ENCODE measurements around the gene IRF3. TPM values are rescaled to one million over a fixed set of nuclear protein-coding genes. Genes with fewer than 3 reads are reported as not detected.

The IRF3 gene
- total and polyA plus RNA-seq, 7 donors: 28.2 to 125 (median 50.9) TPM

DNA sequence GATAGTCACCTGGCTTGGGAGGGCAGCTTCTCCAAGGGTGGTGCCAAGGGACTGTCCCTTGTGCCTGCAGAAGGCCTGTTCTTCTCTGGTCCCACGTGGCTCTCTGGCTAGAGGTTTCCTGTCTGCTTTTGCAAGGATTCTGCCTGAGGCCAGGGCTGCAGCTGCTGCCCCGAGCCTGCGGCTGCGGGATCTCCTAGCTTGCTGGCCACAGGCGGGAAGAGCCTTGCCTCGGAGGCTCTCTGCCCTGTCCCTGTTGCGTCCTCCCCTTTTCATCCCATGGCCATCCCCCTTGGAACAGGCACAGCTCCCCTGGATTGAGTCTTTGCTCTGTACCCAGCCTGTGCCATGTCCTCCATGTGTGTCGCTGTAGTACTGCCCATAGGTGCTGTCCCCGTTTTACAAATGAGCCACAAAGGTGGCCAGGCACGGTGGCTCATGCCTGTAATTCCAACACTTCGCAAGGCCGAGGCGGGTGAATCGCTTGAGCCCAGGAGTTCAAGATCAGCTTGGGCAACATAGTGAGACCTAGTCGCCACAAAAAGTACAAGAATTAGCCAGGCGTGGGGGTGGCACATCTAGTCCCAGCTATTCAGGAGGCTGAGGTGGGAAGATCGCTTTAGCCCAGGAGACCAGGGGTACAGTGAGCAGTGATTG is 9.1 kb downstream of the IRF3 start:
- TF ChIP-seq, protein P1, sequence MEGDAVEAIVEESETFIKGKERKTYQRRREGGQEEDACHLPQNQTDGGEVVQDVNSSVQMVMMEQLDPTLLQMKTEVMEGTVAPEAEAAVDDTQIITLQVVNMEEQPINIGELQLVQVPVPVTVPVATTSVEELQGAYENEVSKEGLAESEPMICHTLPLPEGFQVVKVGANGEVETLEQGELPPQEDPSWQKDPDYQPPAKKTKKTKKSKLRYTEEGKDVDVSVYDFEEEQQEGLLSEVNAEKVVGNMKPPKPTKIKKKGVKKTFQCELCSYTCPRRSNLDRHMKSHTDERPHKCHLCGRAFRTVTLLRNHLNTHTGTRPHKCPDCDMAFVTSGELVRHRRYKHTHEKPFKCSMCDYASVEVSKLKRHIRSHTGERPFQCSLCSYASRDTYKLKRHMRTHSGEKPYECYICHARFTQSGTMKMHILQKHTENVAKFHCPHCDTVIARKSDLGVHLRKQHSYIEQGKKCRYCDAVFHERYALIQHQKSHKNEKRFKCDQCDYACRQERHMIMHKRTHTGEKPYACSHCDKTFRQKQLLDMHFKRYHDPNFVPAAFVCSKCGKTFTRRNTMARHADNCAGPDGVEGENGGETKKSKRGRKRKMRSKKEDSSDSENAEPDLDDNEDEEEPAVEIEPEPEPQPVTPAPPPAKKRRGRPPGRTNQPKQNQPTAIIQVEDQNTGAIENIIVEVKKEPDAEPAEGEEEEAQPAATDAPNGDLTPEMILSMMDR (IDR thresholded peaks at IDR 0.05): no peak
- no peak for TF ChIP-seq POLR2A (IDR thresholded peaks at IDR 0.05)
- TF ChIP-seq POLR2AphosphoS5 (IDR thresholded peaks at IDR 0.05): no peak
- TF ChIP-seq EP300 (IDR thresholded peaks at IDR 0.05): no peak
- H3K36me3 ChIP-seq: peaks cover 58 to 96% (median 83%) of the 10 kb centered on the region in 4 donors
- no peaks in the 10 kb centered on the region for H3K27me3 ChIP-seq
- H3K9me3 ChIP-seq: no peaks in the 10 kb centered on the region
- H3K4me3 ChIP-seq: no peak overlapping the region
- intact Hi-C loops (cut with DNase I): no loop called here
- no peak overlapping the region for H3K27ac ChIP-seq
- DNase-seq: no peak
- no peaks in the 10 kb centered on the region for H3K4me1 ChIP-seq
- WGBS, 2 donors: 91 to 94% methylated on average over 17 of the region's 17 CpGs

DNA sequence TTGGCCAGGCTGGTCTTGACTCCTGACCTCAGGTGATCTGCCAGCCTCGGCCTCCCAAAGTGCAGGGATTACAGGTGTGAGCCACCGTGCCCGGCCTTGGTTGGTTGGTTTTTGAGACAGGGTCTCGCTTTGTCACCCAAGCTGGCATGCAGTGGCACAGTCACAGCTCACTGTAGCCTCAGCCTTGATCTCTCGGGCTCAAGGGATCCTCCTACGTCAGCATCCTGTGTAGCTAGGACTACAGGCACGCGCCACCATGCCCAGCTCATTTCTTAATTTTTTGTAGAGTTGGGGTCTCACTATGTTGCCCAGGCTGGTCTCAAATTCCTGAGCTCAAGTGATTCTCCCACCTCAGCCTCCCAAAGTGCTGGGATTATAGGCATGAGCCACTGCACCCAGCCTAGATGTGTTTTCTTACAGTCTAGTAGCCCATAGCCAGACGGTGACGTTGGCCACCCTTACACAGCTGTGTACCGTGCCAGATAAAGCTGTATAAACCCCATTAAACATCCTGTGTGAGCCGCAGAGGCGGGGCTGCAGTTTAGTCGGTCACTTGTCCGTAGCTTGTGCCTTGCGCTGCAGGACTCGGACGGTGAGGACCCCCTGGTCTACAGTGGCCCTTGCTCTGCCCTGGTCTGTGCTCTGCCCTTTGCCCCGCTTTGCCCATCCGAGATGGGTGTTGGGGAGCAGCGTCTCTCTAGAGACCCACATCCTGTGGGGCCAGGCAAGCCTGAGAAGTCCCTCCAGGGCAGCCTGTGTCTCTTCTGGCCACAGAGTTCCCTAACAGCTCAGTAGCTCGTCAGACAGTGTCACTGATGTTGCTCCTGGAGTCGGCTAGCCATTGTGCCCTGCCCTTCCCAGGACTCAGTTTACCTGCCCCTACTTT is 9.8 kb downstream of the IRF3 start:
- Histone ChIP-seq H3K27ac (no peak overlapping the region), H3K36me3 (peaks cover 58 to 96% (median 84%) of the 10 kb centered on the region in 4 donors), H3K4me3 (no peak overlapping the region), H3K27me3 (no peaks in the 10 kb centered on the region), H3K9me3 (no peaks in the 10 kb centered on the region), H3K4me1 (no peaks in the 10 kb centered on the region)
- WGBS, 2 donors: 90 to 91% methylated on average over 23 of the region's 23 CpGs
- intact Hi-C loops (cut with DNase I): no loop called here
- no peak for DNase-seq
- TF ChIP-seq POLR2A (IDR thresholded peaks at IDR 0.05): no peak
- TF ChIP-seq EP300 (IDR thresholded peaks at IDR 0.05): no peak
- TF ChIP-seq POLR2AphosphoS5 (IDR thresholded peaks at IDR 0.05): no peak
- TF ChIP-seq, protein P1 (IDR thresholded peaks at IDR 0.05): no peak

DNA sequence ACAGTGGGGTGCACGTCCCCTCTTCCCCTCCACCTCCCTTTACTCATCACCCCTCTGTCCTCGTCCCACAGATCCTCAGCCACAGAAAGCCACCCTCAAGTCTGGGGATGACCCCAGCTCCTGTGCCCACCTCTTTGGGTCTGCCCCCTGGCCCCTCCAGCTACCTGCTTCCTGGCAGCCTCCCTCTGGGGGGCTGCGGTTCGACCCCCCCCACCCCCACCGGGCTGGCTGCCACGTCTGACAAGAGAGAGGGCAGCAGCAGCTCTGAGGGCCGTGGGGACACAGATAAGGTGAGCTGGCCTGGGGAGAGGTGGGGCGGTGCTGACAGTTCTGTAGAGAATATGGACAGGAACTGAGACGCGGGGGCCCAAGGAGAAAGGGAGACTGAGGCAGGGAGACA is 11.1 kb downstream of the IRF3 start:
- H3K36me3 ChIP-seq: peaks cover 58 to 96% (median 80%) of the 10 kb centered on the region in 4 donors
- no peak overlapping the region for H3K4me3 ChIP-seq
- no peaks in the 10 kb centered on the region for H3K27me3 ChIP-seq
- no peaks in the 10 kb centered on the region for H3K9me3 ChIP-seq
- no peak overlapping the region for H3K27ac ChIP-seq
- TF ChIP-seq, protein P1 (IDR thresholded peaks at IDR 0.05): no peak
- TF ChIP-seq POLR2AphosphoS5 (IDR thresholded peaks at IDR 0.05) (no peak), POLR2A (IDR thresholded peaks at IDR 0.05) (no peak), EP300 (IDR thresholded peaks at IDR 0.05) (no peak)
- DNase-seq: no peak
- intact Hi-C loops (cut with DNase I): no loop called here
- no peaks in the 10 kb centered on the region for H3K4me1 ChIP-seq
- 89 to 93% methylated on average over 10 of the region's 10 CpGs for WGBS, 2 donors

GRCh38 chr19:49653466-49653806 is 12.2 kb downstream of the IRF3 start:
- no peak for DNase-seq
- Histone ChIP-seq H3K27me3 (no peaks in the 10 kb centered on the region), H3K4me1 (no peaks in the 10 kb centered on the region), H3K4me3 (no peak overlapping the region), H3K27ac (no peak overlapping the region), H3K36me3 (peaks cover 49 to 96% (median 69%) of the 10 kb centered on the region in 4 donors), H3K9me3 (no peaks in the 10 kb centered on the region)
- WGBS, 2 donors: 90 to 91% methylated on average over 13 of the region's 13 CpGs
- TF ChIP-seq, protein P1 (IDR thresholded peaks at IDR 0.05): no peak
- TF ChIP-seq POLR2AphosphoS5 (IDR thresholded peaks at IDR 0.05) (no peak), POLR2A (IDR thresholded peaks at IDR 0.05) (no peak), EP300 (IDR thresholded peaks at IDR 0.05) (no peak)
- intact Hi-C loops (cut with DNase I): no loop called here

Data from sigmoid colon (tissue), 7 donors.